ENCODE measurements around the gene NUDT7.

The NUDT7 gene

DNA sequence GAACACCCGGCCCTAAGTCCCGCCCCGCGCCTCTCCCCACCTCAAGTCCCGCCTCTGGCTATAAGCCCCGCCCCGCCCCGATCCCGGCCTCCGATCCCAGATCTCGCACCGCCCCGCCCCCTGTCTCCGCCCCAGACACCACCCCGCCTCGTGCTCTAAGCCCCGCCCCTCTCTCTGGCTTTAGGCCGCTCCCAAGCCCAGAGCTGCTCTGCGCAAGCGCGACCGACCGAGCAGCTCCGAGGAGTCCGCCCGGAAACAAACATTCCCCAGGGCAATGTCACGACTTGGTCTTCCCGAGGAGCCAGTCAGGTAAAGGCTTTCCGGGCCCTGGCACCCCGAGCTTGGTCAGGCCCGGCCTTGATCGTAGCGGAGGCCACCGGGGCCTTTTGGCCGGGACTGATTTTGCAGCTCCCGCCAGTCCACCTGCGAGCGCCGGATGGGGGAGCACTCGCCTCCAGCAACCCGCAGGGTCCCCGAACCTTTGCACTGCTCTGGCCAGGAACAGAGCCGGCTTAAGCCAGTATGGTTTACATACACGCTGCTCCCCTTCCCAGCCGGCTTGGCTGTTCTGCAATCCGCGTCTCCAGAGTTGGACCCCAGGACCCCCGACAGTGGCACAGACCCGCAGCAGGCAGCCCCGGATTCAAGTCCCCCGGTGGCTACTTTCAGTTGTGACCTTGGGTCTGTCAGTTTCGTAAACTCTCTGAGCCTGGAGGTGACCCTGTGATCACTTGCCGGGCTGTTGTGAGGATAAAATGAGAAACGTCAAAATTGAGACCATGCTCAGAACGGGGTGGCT is at the start of gene NUDT7:
Gene NUDT7 (plus strand): TSS at position 206 of the 799 bp plus-strand sequence. CDS start 69 bp downstream, at position 275.
- peak; percentile 97 for DNase-seq

- peak; percentile 55 for DNase-seq
These were observed 47.4 kb upstream of the NUDT7 start for GRCh38 chr16:77674888-77675287.

- DNase-seq = peak; percentile 76
These were observed 46.6 kb upstream of the NUDT7 start for GRCh38 chr16:77675464-77676324.

DNA sequence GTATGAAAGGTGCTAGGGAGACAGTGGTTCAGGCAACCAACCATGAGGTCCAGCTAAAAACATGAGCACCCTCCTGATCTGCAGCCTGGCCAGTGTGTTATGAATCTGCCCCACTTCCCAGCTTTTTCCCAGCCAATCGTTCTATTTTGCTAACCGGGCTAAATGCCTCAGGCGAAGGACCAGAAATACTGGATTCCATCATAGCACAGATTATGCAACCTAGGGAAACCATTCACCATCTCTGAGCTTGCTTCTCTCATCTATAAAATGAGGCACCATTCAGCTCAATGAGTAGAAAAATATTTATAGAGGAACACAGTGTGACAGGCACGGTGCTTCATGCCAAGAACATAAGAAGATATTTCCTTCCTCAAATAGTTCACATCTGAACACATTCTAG is 45.2 kb upstream of the NUDT7 start:
- DNase-seq = no peak

- no peak for DNase-seq
These were observed 42.9 kb upstream of the NUDT7 start for GRCh38 chr16:77679391-77679790.

GRCh38 chr16:77679901-77680300 is 42.4 kb upstream of the NUDT7 start:
- DNase-seq = no peak

DNA sequence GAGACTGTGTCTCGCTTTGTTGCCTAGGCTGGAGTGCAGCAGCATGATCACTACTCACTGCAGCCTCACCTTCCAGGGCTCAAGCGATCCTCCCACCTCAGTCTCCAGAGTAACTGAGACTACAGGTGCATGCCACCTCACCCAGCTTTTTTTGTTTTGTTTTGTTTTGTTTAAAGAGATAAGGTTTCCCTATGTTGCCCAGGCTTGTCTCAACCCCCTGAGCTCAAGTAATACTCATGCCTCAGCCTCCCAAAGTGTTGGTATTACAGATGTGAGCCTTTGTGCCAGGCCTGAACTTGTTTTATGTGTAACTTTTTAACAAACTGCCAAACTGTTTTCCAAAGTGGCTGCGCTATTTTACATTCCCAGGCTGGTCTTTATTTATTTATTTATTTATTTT is 41.8 kb upstream of the NUDT7 start:
- no peak for DNase-seq

GRCh38 chr16:77682586-77682985 is 39.7 kb upstream of the NUDT7 start:
- no peak for DNase-seq

- DNase-seq = no peak
These were observed 38.7 kb upstream of the NUDT7 start for GRCh38 chr16:77683397-77684180.

GRCh38 chr16:77684181-77684526 is 38.2 kb upstream of the NUDT7 start:
- DNase-seq = no peak

- no peak for DNase-seq
These were observed 35.9 kb upstream of the NUDT7 start for GRCh38 chr16:77686385-77686784.

DNA sequence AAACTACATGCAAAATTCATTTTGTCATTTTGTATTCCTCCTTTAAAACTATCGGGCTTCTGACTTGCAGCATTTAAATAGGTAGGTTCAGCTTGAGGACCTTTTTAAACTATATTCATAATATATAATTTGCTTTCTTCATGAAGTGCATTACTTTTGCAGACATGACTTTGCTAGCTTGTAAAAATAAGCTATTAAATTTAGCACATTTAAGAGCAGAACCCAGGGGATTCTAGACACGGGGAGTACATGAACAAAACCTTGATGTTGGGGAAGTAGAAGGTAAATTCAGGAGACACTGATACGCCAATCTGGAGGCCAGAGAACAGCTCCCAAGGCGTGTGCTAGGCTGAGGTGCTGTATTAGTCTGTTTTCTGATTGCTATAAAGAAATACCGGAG is 32.3 kb upstream of the NUDT7 start:
- no peak for DNase-seq

DNA sequence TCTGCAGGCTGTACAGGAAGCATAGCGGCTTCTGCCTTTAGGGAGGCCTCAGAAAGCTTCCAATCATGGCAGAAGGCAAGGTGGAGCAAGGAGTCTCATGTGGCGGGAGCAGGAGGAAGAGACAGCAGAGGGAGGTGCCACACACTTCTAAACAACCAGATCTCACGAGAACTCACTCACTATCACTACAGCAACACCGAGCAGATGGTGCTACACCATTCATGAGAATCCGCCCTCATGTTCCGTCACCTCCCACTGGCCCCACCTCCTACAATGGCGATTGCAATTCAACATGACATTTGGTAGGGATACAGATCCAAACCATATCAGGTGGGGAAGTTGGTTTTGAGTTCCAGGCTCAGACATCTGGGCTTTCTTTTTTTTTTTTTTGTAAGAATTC is 31.9 kb upstream of the NUDT7 start:
- DNase-seq = no peak

DNA sequence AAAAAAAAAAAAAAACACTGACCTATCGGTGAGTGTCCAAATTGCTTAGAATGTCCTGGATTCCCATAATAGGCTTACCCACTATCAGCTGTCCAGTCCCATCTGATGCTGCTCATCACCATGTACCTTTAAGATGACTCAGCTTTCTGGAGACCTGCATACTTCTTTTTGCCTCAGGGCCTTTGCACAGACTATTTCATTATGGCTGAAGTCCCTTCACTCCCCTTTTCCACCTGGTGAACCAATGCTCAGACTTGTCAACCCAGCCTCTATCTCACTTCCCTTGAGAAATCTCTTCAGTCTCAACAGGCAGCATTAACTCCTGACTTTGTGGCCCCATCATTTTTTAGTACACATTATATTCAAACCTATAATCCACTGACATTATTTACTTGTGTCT is 29.7 kb upstream of the NUDT7 start:
- DNase-seq = no peak

- DNase-seq = no peak
These were observed 26.2 kb upstream of the NUDT7 start for GRCh38 chr16:77696149-77696548.

DNA sequence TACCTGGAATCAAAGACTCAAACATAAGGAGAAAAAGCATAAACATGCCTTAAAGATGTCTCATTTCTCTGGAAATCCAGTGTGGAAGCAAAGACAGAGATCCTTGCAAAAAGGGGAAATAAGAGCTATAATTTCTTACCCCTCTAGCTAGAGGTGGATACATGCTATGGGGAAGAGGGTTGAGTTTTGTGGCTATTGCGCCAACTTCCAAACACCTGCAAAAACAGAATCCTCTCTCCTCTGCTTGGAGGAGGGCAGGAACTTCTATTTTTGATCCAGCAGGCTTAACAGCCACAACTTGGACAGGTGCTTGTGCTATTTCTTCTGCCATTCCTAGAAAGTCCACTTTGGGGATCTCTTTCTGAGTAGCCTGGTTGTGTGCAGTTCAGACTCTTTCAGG is 21.5 kb upstream of the NUDT7 start:
- no peak for DNase-seq

GRCh38 chr16:77705351-77705750 is 17.0 kb upstream of the NUDT7 start:
- DNase-seq = no peak

GRCh38 chr16:77711179-77711578 is 11.1 kb upstream of the NUDT7 start:
- no peak for DNase-seq

DNA sequence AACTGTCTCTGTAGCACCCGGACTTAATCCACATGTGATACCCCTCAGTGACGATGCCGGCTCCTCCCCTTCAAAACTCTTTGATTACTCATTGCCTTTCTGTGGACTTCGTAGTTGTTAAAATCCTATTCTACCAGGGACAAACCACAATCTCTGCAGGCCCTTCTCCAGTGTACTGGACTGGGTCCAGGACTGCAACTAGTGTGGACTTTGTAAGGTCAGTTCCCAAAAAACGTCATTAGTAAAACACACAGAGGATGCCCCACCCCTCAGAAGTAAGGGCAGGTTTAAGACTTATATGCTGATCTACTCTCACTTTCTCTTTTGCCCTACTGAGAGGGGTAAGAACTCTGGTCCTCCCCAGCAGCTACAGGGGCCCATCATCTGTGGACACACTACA is 10.5 kb upstream of the NUDT7 start:
- DNase-seq = peak; percentile 44

GRCh38 chr16:77715145-77715544 is 7.2 kb upstream of the NUDT7 start:
- no peak for DNase-seq

DNA sequence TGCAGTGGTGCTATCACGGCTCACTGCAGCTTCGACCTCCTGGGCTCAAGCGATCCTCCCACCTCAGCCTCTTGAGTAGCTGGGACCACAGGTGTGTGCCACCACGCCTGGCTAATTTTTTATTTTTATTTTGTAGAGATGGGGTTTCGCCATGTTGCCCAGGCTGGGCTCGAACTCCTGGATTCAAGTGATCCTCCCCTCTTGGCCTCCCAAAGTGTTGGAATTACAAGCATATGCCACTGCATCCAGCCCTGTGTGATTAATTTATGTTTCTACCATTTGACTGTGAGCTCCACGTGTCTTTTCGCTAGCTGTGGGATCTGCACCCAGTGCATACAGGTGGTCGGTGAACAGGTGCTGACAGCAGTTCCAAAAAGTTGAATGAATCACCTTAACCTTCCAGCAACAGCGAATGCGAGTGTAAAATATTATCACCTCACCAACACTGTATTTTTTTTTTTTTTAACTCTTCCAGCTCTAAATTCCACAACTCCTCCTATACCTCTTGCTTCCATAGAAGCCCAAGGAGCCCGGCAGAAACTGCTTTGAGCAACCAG is 484 bp upstream of the NUDT7 start:
- DNase-seq = no peak

GRCh38 chr16:77723108-77723514 is 797 bp downstream of the NUDT7 start:
- peak; percentile 28 for DNase-seq

GRCh38 chr16:77724174-77724573 is 1.9 kb downstream of the NUDT7 start:
- DNase-seq = no peak
